ENCODE data around the gene NTM.

- TF ChIP-seq FOXM1 (IDR thresholded peaks at IDR 0.05; ENCODE audit: borderline replicate concordance) (no peak), SP1 (IDR thresholded peaks at IDR 0.05) (no peak), L3MBTL2 (conservative IDR thresholded peaks at IDR 0.05) (no peak), LEF1 (IDR thresholded peaks at IDR 0.05; ENCODE audit: borderline replicate concordance) (no peak), SUZ12 (IDR thresholded peaks at IDR 0.05) (no peak), TARDBP (IDR thresholded peaks at IDR 0.05) (no peak), BHLHE40 (IDR thresholded peaks at IDR 0.05; ENCODE audit: borderline replicate concordance) (no peak), NFRKB (IDR thresholded peaks at IDR 0.05) (no peak)
These were observed 515.8 kb downstream of the NTM start for GRCh38 chr11:131886201-131886600.
